GM19397 (cell line): ENCODE data around the gene SDK2.
"Not testable (repeated sequence)": the region's sequence is repeated elsewhere in the genome, so short reads cannot be mapped to it uniquely, and the experiment has no call there.

ENCODE experiments used
- ATAC-seq: cut with Tn5 transposase; IDR thresholded peaks from one replicate; pipeline ENCODE4 v1.9.1; 2021; ENCODE audit warnings: mild to moderate bottlenecking, moderate library complexity; ENCODE audit not compliant: unreplicated experiment

SDK2 gene

DNA sequence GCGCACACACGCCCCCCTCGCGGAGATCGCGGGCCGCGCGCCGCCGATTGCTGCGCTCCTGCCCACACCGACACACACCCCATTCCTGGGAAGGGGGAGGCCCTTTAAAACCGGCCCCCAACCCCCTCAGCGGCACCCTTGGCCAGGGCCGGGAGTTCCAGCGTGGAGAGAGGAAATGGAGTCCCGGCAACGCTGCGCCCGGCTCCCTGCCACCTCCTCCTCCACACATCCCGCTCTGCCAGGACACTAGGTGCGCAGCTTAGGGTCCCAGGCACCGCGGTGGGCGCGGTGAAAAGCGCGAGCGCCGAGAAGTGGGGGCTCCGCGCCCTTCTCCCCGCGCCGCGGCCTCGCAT is 332.8 kb downstream of the SDK2 start:
- peak; percentile 10 for ATAC-seq

DNA sequence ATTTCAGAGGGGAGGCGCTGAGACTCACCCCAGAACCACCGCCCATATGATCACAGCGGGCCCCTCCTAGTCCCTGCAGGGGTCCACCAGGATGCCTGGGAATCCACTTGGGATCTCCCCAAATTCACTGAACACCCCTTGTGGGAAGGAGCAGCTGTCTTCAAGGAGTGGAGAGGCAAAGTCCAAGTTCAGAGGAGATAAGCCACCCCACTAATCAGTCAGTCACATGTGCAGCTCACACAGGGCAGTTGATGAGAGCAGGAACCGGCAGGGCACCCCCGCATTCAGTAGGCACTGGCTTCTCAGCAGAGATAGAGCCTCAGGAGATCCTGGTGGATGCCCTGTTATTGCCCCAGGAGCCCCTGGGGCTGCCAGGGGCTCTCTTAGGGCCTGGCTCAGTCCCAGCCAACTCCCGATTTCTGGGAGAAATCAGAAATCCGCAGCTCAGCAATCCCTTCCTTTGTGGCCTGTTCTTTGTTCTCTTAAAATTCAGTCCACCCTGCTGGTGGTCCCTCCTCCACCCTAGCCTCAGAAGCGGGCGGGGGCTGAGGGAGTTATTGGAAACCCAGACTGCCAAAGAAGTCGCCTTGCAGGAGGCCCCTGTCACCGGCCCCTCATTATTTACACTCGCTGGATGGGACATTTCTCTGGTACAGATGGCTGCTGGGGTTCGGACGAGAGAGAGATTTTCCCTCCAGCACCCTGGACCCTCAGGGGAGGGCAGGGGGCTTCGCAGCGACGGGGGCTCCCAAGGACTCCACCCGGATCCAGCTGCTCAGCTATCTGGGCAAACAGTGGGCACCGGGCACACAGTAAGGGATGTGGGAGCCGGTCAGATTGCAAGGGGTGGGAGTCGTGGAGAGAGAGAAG is 334.3 kb downstream of the SDK2 start:
- ATAC-seq, result no peak

DNA sequence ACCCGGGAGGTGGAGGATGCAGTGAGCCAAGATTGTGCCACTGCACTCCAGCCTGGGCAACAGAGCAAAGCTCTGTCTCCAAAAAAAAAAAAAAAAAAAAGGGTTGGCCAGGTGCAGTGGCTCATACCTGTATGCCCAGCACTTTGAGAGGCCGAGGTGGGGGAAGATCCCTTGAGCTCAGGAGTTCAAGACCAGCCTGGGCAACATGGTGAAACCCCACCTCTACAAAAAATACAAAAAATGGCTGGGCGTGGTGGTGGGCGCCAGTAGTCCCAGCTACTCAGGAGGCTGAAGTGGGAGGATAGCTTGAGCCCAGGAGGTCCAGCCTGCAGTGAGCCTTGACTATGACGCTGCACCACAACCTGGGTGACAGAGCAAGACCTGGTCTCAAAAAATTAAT is 335.3 kb downstream of the SDK2 start:
- not testable (repeated sequence) for ATAC-seq

DNA sequence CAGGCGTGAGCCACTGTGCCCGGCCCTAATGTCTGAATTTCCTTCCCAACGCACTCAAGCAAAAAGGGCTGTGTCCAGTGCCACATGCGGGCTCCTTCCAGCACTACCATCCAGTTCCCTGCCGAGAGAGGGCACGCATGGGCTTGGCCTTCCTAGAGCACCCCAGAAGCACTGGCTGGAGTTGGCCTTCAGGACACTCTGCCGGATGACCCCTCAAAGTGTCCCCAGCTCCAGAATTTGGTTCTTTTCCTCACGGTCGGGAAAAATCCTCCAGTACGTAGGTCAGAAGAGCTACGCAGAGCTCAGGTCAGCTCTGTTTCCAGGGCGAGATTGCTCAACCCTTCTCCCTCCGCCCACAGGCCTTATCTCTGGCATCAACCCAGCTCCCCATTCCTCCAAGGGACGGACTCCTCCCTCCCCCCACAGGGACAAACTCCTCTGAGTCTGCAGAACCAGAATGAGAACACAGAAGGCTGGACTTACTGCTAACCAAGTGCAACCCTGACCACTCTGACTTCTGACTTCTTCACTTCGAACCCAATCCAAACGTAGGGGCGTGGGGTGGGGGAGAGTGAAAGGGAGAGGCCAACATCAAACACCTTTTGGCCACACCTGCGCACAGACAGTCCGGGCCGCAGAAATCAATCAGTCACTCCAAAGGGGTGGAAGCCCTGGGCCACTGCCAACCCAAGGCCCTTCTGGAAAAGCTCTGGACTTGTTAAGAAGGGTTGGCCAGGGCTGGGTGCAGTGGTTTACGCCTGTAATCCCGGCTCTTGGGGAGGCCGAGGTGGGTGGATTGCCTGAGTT is 336.0 kb downstream of the SDK2 start:
- ATAC-seq, result no peak

DNA sequence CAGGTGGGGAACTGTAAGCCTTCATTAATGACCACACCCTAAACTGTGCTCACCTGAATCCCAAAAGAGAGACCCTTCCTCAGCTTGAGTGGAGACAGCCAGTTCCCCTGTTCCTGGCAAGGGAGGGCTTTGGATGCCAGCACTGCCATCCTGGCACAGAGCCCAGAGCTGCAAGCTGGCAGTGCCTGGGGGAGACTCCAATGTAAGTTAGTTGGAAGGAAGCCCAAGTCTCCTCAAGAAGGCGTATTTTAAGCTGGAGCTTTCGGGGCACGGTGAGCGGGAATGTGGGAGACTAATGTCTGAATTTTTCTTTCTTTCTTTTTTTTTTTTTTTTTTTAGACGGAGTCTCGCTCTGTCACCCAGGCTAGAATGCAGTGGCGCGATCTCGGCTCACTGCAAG is 337.1 kb downstream of the SDK2 start:
- ATAC-seq, result no peak

DNA sequence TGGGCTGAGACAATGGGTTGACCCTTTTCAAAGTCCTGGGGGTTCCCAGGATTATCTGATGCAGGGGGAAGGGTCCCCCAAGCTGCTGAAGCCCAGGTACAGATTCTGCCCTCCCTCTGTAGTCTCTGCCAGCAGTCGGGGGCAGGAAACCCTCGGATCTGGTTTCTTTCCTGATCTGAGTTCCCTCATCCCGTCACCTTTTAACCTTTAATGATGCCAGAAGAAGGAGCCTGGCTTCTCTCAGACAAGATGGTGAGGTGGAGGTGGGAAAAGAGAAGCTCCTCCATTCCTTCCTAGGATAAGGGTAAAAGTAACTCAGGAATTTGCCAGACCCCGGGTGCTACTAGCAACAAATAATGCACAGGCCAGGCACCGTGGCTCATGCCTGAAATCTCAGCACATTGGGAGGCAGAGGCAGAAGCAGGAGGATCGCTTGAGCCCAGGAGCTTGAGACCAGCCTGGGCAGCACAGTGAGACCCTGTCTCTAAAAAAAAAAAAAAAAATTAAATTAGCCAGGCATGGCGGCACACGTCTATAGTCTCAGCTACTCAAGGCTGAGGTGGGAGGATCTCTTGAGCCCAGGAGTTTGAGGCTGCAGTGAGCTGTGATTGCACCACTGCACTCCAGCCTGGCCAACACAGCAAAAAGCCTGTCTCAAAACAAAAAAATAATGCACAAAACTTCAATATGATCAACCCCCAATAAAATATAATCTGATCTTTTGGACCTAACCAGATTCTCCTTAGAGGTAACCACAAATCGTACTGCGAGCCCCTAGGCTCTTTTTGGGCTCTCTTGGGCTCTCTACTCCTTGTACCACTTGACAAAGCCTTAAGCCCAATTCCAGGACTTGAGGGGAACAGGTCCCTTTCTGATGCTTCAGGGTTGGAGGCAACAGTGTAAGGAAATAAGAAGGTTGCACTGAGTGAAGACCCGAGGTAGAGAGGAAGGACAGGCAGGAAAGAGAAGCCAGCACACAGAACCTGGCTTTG is 338.1 kb downstream of the SDK2 start:
- no peak for ATAC-seq

DNA sequence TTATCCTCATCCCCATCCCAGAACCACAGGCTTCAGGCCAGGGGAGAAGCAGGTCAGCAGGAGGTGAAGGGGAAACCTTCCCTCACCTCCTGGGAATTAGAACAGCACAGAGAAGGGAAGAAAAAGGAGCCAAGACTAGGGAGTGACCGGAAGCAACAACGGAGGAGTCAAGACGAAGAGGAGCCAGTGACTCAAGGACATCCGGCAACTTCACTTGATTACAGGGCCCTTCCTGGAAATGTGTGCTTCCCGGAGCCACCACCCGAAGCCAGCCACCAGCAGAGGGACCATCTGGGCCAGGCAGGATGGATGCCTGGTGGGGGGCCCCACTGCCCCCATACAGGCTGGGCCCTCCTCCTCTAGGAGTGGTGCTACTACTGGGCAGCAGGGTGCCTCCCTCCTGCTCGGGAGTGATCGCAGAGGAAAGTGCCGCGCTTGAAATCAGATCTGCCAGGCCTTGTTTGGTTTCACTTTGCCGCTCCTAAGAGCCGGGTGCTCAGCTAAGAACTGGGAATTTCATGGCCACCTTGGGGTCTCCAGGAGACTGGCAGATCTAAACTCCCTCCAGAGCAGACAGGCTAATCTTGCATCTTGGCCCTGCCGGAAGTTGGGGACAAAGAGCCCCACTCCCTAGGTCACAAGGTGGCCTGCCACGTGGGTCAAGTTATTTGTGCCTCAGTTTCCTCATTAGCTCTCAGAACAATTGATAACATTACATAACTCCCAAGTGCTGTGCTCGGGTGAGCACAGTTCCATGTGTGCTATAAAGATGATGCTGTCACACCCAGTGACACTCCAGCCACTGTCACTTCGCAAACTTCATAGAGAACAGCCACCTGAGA is 339.1 kb downstream of the SDK2 start:
- ATAC-seq, result no peak

DNA sequence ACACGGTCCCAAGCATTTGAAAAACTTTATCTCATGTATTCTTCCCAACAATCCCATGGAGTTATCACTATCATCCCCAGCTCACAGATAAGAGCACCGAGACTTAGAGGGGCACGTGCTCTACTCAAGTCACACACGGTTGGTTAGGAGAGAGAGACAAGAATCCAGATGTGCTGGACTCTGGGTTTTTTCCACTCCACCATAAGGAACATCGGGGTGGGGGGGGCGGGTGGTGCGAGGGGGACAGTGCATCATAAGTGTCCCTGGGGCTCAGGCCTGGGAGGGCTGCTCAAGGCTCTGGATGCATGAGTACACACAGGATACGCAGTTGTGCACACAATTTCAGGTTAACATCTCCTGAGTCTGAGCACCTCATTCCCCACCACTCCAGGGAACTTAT is 339.8 kb downstream of the SDK2 start:
- no peak for ATAC-seq

DNA sequence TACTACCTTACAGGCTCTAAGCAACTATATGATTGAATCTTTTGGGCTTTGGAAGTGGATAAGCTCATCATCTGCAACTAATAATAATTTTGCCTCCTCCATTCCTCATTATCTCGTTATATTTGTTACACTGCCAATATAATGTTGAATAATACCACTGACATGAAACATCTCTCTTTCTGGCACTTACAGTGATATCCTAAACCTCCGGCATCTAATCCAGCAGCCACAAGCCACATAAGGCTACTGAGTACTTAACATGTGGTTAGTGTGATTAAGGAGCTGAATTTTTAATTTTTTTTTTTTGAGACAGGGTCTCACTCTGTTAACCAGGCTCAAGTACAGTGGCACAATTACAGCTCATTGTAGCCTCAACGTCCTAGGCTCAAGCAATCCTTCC is 342.1 kb downstream of the SDK2 start:
- no peak for ATAC-seq

DNA sequence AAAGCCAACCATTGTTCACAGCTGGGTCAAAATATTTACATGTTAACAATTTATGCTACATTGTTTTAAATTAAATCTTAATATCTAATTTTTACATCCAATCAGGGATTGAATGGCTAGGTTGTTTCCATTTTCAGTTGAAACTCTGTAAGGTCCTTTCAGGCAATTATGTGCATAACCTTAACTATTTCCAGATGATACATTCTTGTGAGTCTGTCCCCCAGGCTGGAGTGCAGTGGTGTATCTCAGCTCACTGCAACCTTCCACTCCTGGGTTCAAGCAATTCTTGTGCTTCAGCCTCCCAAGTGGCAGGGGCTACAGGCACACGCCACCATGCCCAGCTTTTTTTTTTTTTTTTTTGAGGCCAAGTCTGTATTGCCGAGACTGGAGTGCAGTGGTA is 342.9 kb downstream of the SDK2 start:
- no peak for ATAC-seq

DNA sequence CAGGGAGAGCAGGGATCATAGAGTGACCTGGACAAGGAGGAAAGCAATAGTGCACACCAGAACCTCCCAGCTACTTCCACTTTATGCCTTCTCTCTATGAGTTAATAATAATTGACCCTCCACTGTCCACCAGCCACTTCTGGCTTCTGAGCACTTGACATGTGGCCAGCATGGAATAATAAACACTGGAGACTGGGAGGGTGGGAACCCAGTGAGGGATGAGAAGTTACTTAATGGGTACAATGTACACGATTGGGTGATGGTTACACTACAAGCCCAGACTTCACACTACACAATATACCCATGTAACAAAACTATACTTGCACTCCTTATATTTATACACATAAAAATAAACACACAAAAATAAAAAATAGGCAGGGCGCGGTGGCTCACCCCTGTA is 343.9 kb downstream of the SDK2 start:
- no peak for ATAC-seq

DNA sequence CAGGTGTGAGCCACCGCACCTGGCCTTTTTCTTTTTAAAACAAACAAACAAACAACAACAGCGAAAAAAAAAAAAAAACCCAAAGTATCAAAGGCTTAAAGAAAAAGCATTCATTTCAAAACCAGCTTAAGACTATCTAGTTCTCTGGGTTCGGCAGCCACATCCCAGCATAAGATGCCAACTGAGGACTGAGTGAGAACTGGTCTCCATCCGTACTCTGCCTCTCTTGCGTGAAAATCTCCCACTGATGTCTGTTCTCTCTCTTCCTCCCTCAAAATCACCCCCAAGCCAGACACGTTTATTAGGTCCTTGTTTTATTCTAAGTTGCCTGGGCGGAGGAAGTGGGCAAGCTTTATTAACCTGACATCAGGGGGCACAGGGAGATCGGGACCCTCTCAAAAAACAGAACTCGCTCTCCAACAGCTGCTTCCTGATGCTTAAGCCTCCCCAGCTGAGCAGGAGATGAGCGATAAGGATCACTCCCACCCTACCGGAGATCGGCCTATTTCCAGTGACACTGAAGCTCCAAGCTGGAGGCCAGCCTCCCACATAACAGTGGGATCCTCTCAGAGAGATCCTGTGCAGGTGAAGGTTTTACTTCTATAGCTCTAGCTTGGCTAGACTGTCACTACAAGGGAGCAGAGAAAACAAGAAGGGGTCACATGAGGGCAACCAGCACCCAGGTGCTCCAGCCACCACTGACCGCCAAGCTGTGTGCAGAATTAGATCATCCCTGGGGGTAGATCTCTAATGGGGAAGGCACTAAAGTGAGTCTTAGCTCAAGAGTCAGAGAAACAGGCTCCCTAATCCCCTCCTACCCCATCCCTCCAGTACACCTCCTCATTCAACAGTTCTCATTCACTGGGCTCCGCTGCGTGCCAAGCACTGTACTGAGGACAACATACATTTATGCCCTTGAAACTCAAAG is 346.0 kb downstream of the SDK2 start:
- no peak for ATAC-seq

DNA sequence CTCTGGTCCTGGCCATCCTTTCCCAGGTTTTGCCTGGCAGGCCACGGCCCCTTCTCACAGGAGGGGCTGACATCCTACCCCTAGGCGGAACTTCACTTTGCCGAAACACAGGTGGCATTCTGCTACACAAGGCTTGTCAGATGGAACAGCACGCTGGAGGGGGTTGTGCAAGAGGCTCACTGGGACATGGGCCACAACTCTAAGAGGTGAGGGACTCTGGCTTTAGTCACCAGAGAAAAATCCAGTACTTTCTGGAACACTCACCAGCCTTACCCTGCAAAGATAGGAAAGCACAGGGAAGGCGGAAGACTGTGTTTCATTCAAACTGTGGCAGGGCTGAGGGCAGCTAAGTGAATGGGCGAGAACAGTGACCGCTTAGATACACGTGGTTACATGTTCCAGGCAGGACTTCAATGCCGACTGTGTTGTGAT is 350.7 kb downstream of the SDK2 start:
- no peak for ATAC-seq

DNA sequence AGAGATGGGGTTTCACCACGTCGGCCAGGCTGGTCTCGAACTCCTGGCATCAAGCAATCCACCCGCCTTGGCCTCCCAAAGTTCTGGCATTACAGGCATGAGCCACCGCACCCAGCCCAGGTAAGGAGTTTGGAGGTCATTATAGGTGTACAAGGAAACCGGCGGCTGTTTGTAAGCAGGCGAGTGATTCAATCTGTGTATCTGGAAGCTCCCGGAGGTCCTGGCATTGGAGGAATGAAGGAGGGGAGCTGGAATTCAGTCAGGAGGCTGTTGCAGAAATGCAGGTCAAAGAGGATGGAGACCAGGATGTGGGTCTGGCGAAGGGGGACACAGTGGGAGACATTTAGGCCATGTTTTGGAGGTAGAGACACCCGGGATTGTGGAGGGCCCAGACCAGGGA is 351.2 kb downstream of the SDK2 start:
- no peak for ATAC-seq

DNA sequence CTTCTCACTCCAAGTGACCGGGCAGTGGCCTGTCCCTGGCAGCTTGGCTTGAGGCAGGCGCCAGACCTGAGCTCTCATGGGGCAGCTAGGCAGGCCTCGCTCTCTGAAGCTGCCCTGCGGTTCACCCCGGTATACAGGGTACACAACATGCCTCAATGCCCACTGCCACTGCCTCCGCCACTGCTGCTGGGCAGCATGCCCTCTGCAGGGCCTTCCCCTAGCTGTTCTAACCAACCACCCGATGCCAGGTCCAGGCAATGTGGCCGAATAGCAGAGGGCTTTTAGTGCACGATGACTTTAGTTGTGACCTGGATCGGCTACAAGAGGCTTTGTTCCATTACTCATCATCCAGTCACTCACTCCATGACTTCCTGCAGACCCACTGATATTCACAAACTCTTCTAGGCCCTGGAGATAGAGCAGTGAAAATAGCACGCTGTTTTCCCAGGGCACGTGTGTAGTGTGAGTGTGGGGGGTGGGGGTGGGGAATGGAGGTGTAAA is 352.2 kb downstream of the SDK2 start:
- no peak for ATAC-seq

DNA sequence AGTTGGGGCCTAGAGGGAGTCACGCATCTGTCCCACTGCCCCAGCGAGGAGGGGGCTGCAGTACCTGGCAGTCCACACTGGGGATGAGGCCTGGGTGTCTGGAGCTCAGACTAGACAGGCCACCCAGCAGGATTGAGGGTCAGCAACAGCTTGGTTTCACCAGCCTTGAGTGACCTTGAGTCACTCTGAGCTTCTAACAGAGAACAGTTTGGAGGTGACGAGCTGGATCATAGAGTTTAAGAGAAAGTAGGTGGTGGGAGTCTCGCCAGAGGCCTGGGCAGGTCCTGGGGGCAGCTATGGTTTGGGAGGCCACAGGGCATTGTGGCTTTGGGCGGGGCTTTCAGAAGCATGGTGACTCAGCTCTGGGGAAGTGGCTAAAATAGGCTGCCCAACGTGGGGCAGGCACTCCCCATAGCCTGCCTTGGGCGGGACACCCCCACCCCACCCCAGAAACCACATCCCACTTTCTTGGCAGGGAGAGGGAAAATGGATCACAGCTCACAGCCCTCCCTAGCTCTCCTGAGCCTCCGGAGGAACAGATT is 352.9 kb downstream of the SDK2 start:
- ATAC-seq, result peak; percentile 82

DNA sequence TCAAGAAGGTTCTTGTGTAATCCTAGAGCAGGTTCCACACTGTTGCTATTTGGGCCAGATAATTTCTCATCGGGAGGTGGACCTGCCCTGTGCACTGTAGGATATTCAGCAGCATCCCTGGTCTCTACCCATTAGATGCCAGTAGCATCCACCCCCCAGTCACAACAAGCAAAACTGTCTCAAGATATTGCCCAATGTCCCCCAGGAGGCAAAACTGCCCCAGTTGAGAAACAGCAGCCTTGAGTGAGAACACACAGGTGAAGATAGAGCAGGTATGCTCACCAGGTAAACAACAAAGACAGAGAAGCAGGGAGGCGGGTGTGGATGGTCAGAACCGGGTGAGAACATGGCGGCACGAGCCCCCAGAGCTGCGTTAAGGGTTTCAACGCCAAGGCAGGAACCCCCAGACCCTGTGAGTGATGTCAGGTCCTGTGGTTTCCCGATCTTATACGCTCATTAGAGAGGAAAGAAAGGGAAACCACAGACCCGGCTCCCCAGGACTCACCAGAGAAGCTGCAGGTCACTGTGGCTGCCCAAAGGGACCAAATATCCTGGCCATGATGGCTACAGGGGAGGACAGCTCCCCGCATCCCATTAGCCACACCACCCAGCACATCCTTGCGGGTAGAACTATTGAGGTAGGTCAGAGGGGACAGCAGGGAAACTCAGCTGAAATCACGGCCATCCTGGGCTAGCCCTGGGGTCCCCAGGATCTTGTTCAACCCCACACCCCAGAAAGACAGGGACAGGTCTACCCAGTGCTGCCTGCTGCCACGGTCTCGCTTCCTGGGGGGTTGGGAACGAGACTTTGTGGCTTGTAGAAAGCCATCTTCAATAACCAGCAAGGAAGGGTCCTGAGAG is 353.6 kb downstream of the SDK2 start:
- peak; percentile 50 for ATAC-seq
